B cell (primary cell): Measurements from ENCODE around the gene CSMD2. TPM values are rescaled to one million over a fixed set of nuclear protein-coding genes. Genes with fewer than 3 reads are reported as not detected.

Experiments
- ATAC-seq: fragments of 200-7000 bp; cut with Tn5 transposase; one replicate; pipeline ENCODE4 v1.10.0; 2021; ENCODE audit warnings: low read depth, mild to moderate bottlenecking, moderate number of reproducible peaks, moderate library complexity
- CTCF ChIA-PET: fragments of 350-600 bp; sonication (Branson Sonifier 250); formaldehyde crosslinking; loops from one replicate; lab custom pipeline; 2021; ENCODE audit warnings: antibody characterized with exemption, inconsistent platforms; lab: Charles Lee
- POLR2A ChIA-PET: fragments of 350-600 bp; sonication (Branson Sonifier 250); formaldehyde crosslinking; loops from one replicate; lab custom pipeline; 2021; ENCODE audit warnings: antibody characterized with exemption; lab: Charles Lee
- DNase-seq: peaks from one replicate; pipeline ENCODE4 v3.0.0; 2013
- H2AFZ ChIP-seq: 2 replicates; pipeline ENCODE4 v1.6.1; 2012; ENCODE audit warnings: mild to moderate bottlenecking, low read depth, low read length; ENCODE audit not compliant: insufficient read depth, poor library complexity, severe bottlenecking
- H3K27ac ChIP-seq, 2 donors: 1 replicate in 1 of 2; 2 replicates in 1 of 2; pipeline ENCODE4 v1.5.1; 2012 to 2013; ENCODE audit warnings: low read length in 2 of 2, mild to moderate bottlenecking in 2 of 2, moderate library complexity in 1 of 2
- H3K27me3 ChIP-seq, 4 experiments: fragments of 200-600 bp in 1 of 4; sonication (generic) in 1 of 4; replicated peaks in 1 of 4; 1 replicate in 2 of 4; 2 replicates in 2 of 4; pipeline versions ENCODE4 v1.6.1 to v1.7.0; 2013 to 2016; ENCODE audit warnings: low read length in 3 of 4, mild to moderate bottlenecking in 2 of 4, mixed read lengths in 1 of 4, moderate library complexity in 1 of 4; ENCODE audit not compliant: insufficient read depth in 4 of 4, control insufficient read depth in 3 of 4; ENCODE audit errors: control extremely low read depth in 1 of 4
- H3K36me3 ChIP-seq, 2 experiments: replicated peaks in 1 of 2; 1 replicate in 1 of 2; 2 replicates in 1 of 2; pipeline versions ENCODE4 v1.6.1 to v1.7.1; 2013; ENCODE audit warnings: low read length in 1 of 2; ENCODE audit not compliant: insufficient read depth in 2 of 2, control insufficient read depth in 1 of 2; ENCODE audit errors: control extremely low read depth in 1 of 2, extremely low read depth in 1 of 2
- H3K4me1 ChIP-seq, 2 donors: fragments of 200-600 bp in 1 of 2; sonication (generic) in 1 of 2; 1 replicate in 1 of 2; 2 replicates in 1 of 2; pipeline versions ENCODE4 v1.5.1 to v1.6.1; 2013 to 2017; ENCODE audit warnings: low read length in 2 of 2; ENCODE audit not compliant: control insufficient read depth in 2 of 2, insufficient read depth in 2 of 2
- H3K4me2 ChIP-seq: replicated peaks from 2 replicates; pipeline ENCODE3; 2012; ENCODE audit warnings: mild to moderate bottlenecking, low read depth, low read length; ENCODE audit not compliant: poor library complexity, severe bottlenecking
- H3K4me3 ChIP-seq, 5 experiments: fragments of 200-600 bp in 1 of 5; sonication (generic) in 1 of 5; 1 replicate in 3 of 5; 2 replicates in 2 of 5; pipeline versions ENCODE4 v1.5.1 to v1.7.0; 2011 to 2016; ENCODE audit warnings: low read length in 4 of 5, mild to moderate bottlenecking in 4 of 5, low read depth in 2 of 5, control low read depth in 1 of 5, moderate library complexity in 1 of 5; ENCODE audit not compliant: insufficient read depth in 1 of 5; ENCODE audit errors: control extremely low read depth in 1 of 5, extremely low read depth in 1 of 5
- H3K79me2 ChIP-seq: fragments of 200-600 bp; sonication (generic); one replicate; pipeline ENCODE4 v1.6.0; 2016; ENCODE audit warnings: low read length; ENCODE audit not compliant: control insufficient read depth, insufficient read depth
- H3K9ac ChIP-seq: fragments of 200-600 bp; sonication (generic); 2 replicates; pipeline ENCODE4 v1.6.1; 2017; ENCODE audit warnings: mild to moderate bottlenecking, low read length, moderate library complexity
- H3K9me3 ChIP-seq, 3 donors: one replicate each; pipeline versions ENCODE4 v1.6.1 to v1.7.1; 2013; ENCODE audit warnings: low read length in 2 of 3; ENCODE audit not compliant: control insufficient read depth in 2 of 3, insufficient read depth in 1 of 3; ENCODE audit errors: control extremely low read depth in 1 of 3
- H4K20me1 ChIP-seq: 2 replicates; pipeline ENCODE4 v1.6.0; 2012; ENCODE audit warnings: mild to moderate bottlenecking, low read length; ENCODE audit not compliant: insufficient read depth, control insufficient read depth, poor library complexity, severe bottlenecking
- H3K27ac Mint-ChIP-seq: one replicate; pipeline ENCODE4 v1.8.0; 2021; ENCODE audit warnings: mixed read lengths
- H3K27me3 Mint-ChIP-seq: one replicate; pipeline ENCODE4 v1.8.0; 2021; ENCODE audit warnings: mixed read lengths
- H3K4me1 Mint-ChIP-seq: one replicate; pipeline ENCODE4 v1.8.0; 2021; ENCODE audit warnings: mixed read lengths
- H3K4me3 Mint-ChIP-seq: one replicate; pipeline ENCODE4 v1.8.0; 2021; ENCODE audit warnings: mixed read lengths
- H3K9me3 Mint-ChIP-seq: one replicate; pipeline ENCODE4 v1.8.0; 2022; ENCODE audit warnings: mixed read lengths; ENCODE audit not compliant: insufficient read depth
- EZH2 ChIP-seq: IDR thresholded peaks from 2 replicates; pipeline ENCODE4 v1.6.1; 2012; ENCODE audit warnings: borderline replicate concordance, low read depth, mild to moderate bottlenecking, moderate library complexity, low read length; ENCODE audit not compliant: insufficient read depth, poor library complexity, severe bottlenecking
- WGBS: methylation state at CpG from one replicate; pipeline ENCODE4 v1.1.5; 2013; ENCODE audit warnings: missing lambda C conversion rate; ENCODE audit not compliant: insufficient coverage; 5-methylcytosine and 5-hydroxymethylcytosine counted together
- intact Hi-C: fragments of 100-400 bp; cut with micrococcal nuclease; formaldehyde crosslinking; loops from one replicate; pipeline ENCODE4 v1.10.0; 2022
- polyA plus RNA-seq: library from polyadenylated mRNA; depleted of rRNA; stranded (reverse); fragments of >200 nt; gene quantifications from 2 replicates; pipeline ENCODE4 v1.2.3, GENCODE V29; 2012
- total RNA-seq, 2 donors: library from RNA; stranded (reverse); fragments of 120-200 nt in 1 of 2; gene quantifications; 1 replicate in 1 of 2; 2 replicates in 1 of 2; pipeline versions ENCODE4 v1.2.3 to v1.2.4, GENCODE V29; 2013 to 2022
- TF ChIP-seq, protein P1 (sequence below): fragments of 200-600 bp; IDR thresholded peaks from one replicate; pipeline ENCODE4 v1.8.0; 2022; ENCODE audit warnings: antibody characterized with exemption, mild to moderate bottlenecking

The CSMD2 gene
- total and polyA plus RNA-seq, 2 donors (not counting 1 experiment from before 2014, with no cell fraction given), result not detected

DNA sequence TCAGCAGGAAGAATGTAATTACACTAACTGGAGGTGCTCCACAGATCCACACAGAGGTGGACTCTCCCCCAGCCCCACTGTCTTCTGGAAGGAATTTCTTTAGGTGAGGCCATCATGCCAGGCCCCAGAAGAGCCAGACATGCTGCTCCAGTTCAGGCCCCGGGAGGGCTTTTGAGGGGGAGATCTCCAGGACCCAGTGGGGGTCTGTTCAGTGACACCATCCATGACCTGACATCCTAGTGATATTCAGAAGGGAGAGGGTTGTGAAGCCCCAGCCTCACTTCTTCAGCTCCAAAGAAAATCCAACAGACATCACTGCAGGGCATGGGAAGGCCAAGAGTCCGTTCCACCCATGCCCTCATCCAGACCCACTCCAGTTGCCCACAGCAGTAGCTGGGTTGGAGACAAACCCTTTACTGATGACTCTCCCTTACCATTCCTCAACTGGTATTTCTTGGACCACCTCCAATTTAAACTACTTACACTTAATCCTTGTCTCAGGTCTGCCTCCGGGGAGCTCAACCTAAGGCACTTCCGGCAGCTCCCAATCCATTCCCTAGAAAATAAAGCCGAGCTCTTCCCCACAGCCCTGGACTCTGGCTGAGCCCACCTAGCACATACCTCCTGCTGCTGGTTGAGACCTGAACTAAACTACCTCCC, 39.2 kb downstream of the CSMD2 start:
- no peak overlapping the region for H3K4me2 ChIP-seq
- DNase-seq, result no peak
- H3K9me3 ChIP-seq, result peaks cover 0 to 3% (median 0%) of the 10 kb centered on the region in 3 donors
- no peaks in the 10 kb centered on the region for H3K4me1 Mint-ChIP-seq
- H3K4me3 ChIP-seq, result no peak overlapping the region
- intact Hi-C loops, result no loop called here
- H3K9me3 Mint-ChIP-seq, result no peaks in the 10 kb centered on the region
- no peaks in the 10 kb centered on the region for H4K20me1 ChIP-seq
- peaks cover 24% of the 10 kb centered on the region for H3K27me3 Mint-ChIP-seq
- 84% methylated on average over 3 of the region's 5 CpGs for WGBS
- ATAC-seq, result no peak
- no peaks in the 10 kb centered on the region for H3K36me3 ChIP-seq
- no peak overlapping the region for H3K27ac ChIP-seq
- ChIA-PET POLR2A (no interaction called here), CTCF (no interaction called here)
- no peak overlapping the region for H3K27ac Mint-ChIP-seq
- H3K4me3 Mint-ChIP-seq, result no peak overlapping the region
- H3K27me3 ChIP-seq, result no peaks in the 10 kb centered on the region
- H3K4me1 ChIP-seq, result no peaks in the 10 kb centered on the region
- no peaks in the 10 kb centered on the region for H3K79me2 ChIP-seq
- TF ChIP-seq, protein P1, sequence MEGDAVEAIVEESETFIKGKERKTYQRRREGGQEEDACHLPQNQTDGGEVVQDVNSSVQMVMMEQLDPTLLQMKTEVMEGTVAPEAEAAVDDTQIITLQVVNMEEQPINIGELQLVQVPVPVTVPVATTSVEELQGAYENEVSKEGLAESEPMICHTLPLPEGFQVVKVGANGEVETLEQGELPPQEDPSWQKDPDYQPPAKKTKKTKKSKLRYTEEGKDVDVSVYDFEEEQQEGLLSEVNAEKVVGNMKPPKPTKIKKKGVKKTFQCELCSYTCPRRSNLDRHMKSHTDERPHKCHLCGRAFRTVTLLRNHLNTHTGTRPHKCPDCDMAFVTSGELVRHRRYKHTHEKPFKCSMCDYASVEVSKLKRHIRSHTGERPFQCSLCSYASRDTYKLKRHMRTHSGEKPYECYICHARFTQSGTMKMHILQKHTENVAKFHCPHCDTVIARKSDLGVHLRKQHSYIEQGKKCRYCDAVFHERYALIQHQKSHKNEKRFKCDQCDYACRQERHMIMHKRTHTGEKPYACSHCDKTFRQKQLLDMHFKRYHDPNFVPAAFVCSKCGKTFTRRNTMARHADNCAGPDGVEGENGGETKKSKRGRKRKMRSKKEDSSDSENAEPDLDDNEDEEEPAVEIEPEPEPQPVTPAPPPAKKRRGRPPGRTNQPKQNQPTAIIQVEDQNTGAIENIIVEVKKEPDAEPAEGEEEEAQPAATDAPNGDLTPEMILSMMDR, result no peak
- TF ChIP-seq EZH2, result no peak
- H3K9ac ChIP-seq, result no peak overlapping the region
- no peak overlapping the region for H2AFZ ChIP-seq

DNA sequence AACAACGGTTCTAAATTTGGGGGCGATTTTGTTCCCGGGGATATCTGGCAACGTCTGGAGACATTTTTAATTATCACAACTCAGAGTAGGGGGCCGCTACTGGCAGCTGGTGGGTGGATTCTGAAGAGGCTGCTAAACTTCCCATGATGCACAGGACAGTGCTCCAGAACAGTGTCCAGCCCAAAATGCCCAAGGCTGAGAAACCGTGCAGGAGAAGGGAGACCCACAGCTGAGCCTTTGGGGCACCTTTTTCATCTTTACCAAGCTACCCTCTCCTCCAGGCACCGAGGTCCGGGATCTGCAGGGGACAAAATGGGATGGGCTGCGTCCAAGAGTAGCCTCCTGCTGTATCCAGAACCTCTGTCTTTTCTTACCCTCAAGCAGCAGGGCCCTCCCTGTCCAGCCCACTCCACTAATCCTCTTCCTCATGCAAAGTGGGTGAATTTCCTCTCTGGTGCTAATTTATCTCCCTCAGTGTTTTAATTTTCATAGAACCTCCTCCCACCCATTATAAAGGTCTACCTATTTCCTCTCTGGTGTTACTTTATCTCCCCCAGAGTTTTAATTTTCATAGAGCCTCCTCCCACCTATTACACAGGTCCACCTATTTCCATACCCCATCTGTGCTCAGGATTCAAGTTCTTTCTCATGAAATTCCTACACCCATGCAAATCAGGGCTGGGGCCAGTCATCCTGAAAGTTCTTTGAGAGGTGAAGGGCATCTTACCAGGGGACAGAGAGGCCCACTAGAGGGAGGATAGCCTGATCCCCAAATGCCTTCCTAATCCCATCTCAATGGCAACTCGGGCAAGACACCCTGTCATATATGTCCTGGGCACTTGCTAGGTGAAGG, 42.7 kb downstream of the CSMD2 start:
- Histone ChIP-seq H3K4me2 (no peak overlapping the region), H3K79me2 (no peaks in the 10 kb centered on the region), H3K4me1 (no peaks in the 10 kb centered on the region), H3K9me3 (peaks cover 0 to 3% (median 0%) of the 10 kb centered on the region in 3 donors), H3K36me3 (no peaks in the 10 kb centered on the region), H3K27me3 (no peaks in the 10 kb centered on the region), H4K20me1 (no peaks in the 10 kb centered on the region), H3K9ac (no peak overlapping the region), H2AFZ (no peak overlapping the region), H3K27ac (no peak overlapping the region), H3K4me3 (no peak overlapping the region)
- Mint-ChIP-seq H3K4me1 (no peaks in the 10 kb centered on the region), H3K27ac (no peak overlapping the region), H3K4me3 (no peak overlapping the region), H3K27me3 (peaks cover 17% of the 10 kb centered on the region), H3K9me3 (peaks cover 2% of the 10 kb centered on the region)
- TF ChIP-seq EZH2, result no peak
- TF ChIP-seq, protein P1, result no peak
- ATAC-seq (no peak), DNase-seq (no peak)
- ChIA-PET CTCF (no interaction called here), POLR2A (no interaction called here)
- 90% methylated on average over 5 of the region's 10 CpGs for WGBS
- intact Hi-C loops, result no loop called here
